Adipose tissue (tissue), 3 donors: ENCODE results near the gene ENDOV. TPM values are rescaled to one million over a fixed set of nuclear protein-coding genes. Genes with fewer than 3 reads are reported as not detected.

Experiments used
- H3K27ac ChIP-seq: one replicate; pipeline ENCODE4 v1.5.1; 2013; ENCODE audit warnings: low read depth, low read length
- WGBS, 3 donors: extraction: QIAGEN DNeasy Blood & Tissue Kit; methylation state at CpG; one replicate each; pipeline ENCODE4 v1.1.7; 2013; 5-methylcytosine and 5-hydroxymethylcytosine counted together
- polyA plus RNA-seq, 3 donors: library from polyadenylated mRNA; stranded (reverse); fragments of 200-250 nt; gene quantifications; one replicate each; pipeline ENCODE4 v1.2.3, GENCODE V29; 2013
- donor health status: healthy with polysubstance abuse.
- donor health status: Bipolar disorder and iron deficiency.
- donor health status: healthy.

Gene ENDOV
- polyA plus RNA-seq, 3 donors, result 10.3 to 19.8 (median 10.5) TPM

DNA sequence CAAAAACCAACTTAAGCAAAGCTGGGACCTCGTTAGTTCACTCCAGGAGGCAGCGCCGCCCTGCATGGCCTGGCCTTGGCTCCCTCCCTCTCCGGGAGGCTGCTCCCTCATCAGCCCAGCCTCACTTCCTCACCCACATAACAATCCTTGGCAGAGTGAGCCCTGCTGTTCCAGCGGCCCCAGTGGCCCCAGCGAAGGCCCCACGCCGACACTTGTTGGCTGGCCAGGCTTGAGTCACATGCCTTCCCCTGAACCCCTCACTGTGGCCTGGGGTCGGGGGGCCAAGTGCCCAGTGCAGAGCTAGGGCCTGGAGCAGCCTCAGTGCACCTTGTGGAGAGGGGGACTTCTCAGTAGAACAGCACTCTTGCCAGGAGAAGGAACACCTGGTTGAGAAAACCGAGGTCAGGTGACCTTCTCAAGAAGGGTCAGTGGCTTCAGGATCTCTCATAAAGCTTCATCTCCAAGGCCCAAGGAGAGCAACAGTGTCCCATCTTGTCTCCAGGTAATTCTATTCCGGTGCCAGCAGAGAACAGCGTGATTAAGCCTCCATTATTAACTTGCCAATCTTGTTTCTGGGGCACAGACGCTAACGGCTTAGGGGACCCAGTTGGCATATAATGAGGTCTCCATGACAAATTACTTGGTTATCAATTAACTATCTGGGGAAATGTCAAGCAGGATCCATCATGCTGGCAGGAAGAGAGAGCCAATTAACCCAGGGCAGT lies 26.8 kb downstream of the ENDOV start:
- H3K27ac ChIP-seq, result no peak overlapping the region
- WGBS, 3 donors, result 90 to 94% (median 93%) methylated on average over 14 of the region's 14 CpGs

DNA sequence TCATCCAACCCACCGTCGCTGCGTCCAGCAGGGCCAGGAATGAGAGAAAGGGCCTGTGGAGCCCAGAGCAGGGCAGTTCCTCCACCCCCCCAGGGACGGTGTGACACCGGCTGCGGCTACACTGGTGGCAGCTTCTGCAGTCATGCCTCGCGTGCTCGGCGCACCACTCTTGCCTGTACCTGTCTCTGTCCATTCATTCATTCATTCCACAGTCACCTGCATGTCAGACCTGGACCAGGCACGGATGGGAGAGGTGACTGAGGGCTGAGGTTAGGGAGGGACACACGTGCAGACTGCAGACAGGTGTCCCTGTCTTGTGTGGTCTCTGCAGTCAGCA lies 27.3 kb downstream of the ENDOV start:
- no peak overlapping the region for H3K27ac ChIP-seq

DNA sequence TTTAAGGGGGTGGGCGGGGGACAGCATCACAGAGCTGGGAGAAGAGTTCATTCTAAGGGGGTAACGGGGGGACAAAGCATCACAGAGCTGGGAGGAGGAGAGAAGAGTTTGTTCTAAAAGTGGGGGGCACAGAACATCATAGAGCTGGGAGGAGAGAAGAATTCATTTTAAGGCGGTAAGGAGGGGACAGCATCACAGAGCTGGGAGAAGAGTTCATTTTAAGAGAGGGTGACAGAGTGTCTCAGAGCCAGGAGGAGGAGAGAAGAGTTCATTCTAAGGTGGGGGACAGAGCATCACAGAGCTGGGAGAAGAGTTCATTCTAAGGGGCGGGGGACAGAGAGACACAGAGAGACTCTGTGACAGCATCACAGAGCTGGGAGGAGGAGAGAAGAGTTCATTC lies 27.8 kb downstream of the ENDOV start:
- no peak overlapping the region for H3K27ac ChIP-seq
- WGBS, 3 donors, result 70 to 91% (median 89%) methylated on average over 3 to 4 of the region's 4 CpGs

More for the DNA sequence above, 27.3 kb downstream of the ENDOV start:
- WGBS, 3 donors, result 87 to 90% (median 87%) methylated on average over 12 of the region's 12 CpGs

DNA sequence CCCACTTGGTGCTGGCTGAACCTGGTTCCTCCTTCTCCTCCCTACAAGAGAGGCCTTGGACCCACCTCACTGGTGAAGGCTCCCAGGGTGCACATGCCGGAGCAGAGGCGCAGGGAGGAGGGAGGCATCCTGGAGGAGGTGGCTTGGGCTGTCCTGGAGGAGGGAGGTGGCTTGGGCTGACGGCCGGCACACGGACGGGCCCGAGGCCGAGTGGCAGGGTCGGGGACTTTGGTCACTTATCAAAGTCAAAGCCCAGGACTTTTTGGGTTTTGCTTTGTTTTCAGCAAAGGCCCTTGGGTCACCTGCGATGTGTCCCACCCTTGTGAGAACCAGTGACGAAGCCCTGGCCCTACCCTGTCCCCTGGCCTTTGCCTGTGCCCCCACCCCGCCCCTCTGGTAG lies 28.5 kb downstream of the ENDOV start:
- WGBS, 3 donors, result 43 to 57% (median 53%) methylated on average over 11 to 12 of the region's 12 CpGs
- H3K27ac ChIP-seq, result no peak overlapping the region

DNA sequence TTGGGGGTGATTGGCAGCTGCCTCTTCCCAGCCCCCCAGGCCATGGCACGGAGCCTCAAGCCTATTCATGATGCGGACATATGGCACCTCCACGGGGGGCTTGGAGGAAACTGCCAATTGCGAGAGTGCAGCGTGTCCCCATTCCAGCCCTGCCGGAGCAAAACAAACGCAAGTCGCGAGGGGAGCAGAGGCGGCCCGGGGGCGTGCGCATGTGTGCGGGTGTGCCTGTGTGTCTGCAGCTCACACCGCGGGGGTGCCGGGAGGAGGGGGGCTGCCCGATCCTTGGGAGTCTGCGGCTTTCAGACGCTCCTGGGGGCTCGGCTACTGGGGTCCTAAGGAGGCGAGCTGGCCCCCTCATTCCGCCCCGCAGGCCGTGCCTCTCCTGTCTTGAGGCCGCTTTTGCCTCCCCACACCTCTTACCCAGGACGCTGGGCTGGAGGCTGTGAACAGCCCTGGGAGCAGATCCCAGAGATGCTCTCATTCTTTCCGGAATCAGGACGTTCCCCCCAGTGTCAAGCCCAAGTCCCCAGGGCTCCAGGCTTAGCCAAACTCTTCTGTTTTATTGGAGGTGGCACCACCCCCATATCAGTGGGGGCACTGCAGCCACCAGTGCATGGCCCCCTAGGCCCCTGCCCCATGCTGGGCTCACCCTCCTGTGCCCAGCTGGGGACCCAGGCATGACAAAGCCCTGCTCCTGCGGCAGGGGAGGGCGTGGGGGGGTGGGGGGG lies 29.1 kb downstream of the ENDOV start:
- WGBS, 3 donors, result 45 to 61% (median 56%) methylated on average over 30 to 31 of the region's 31 CpGs

DNA sequence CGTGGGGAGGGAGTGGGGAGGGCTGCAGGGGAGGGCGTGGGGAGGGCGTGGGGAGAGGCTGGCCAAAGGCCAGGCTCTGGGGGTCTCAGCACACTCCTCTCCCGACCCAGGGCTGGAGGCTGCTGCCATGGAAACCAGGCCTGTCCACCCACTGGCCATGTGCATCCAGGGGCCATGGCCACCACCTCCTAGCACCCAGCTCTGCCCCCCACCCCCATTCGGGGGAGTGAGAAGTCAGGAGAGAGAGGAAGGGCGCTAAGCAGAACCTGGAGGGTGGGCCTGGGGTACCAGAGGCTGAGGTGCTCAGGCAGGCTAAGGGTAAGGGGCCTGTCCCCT lies 29.6 kb downstream of the ENDOV start:
- no peak overlapping the region for H3K27ac ChIP-seq
- 61 to 83% (median 63%) methylated on average over 5 to 6 of the region's 6 CpGs for WGBS, 3 donors

More for the DNA sequence above, 29.1 kb downstream of the ENDOV start:
- no peak overlapping the region for H3K27ac ChIP-seq

DNA sequence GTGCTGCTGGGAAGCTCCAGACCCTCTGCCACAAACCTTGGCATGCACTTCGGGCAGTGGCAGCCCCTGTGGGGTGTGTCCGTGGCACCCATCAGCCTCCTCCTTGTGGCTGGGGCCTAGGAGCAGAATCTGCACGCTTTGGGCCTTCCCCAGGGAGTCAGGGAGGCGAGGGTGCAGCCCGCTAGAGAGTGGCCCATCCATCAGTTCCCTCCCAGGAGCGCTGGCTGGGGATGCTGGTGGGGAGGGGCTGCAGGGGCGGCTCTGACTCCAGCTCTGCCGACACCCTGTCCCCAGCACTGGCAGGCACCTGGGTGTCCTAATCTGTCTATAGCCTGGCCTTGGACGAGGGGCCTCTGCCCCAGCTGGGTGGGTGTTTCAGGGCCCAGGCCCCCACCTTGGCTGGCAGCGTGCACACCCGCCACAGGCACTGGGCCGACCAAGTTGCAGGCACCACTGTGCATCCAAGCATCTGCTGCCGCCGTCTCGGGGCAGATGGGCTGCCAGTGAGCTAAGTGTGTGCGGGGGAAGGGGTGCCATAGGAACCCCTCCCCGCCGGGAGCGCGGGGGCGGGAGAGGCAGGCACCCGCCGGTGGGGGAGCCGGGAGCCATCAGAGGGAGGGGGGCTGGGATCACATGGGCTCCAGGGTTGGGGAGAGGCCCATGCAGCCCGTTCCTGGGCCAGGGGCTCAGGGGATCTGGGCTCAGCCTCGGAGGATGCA lies 30.2 kb downstream of the ENDOV start:
- 65 to 76% (median 71%) methylated on average over 24 to 26 of the region's 26 CpGs for WGBS, 3 donors

DNA sequence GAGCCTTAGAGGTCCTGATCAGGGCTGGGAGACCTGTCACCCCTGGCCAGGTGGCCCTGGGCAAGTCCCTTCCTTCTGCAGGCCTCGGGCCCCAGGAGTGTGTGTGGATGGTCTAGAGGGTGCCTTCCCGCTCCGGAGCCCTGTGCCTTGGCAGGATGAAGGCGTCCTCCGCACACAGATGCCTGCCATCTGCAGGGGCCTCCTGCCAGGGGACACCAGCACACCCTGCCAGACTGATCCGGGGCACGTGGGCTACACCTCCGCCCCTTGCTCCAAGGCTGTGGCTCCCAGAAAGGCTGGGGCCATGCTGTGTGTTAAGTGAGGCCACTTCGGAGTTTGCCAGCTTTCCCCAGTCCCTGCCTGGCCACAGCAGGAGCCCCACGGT lies 30.8 kb downstream of the ENDOV start:
- H3K27ac ChIP-seq, result no peak overlapping the region
- WGBS, 3 donors, result 59 to 86% (median 86%) methylated on average over 10 of the region's 10 CpGs

More for the DNA sequence above, 30.2 kb downstream of the ENDOV start:
- H3K27ac ChIP-seq, result no peak overlapping the region

DNA sequence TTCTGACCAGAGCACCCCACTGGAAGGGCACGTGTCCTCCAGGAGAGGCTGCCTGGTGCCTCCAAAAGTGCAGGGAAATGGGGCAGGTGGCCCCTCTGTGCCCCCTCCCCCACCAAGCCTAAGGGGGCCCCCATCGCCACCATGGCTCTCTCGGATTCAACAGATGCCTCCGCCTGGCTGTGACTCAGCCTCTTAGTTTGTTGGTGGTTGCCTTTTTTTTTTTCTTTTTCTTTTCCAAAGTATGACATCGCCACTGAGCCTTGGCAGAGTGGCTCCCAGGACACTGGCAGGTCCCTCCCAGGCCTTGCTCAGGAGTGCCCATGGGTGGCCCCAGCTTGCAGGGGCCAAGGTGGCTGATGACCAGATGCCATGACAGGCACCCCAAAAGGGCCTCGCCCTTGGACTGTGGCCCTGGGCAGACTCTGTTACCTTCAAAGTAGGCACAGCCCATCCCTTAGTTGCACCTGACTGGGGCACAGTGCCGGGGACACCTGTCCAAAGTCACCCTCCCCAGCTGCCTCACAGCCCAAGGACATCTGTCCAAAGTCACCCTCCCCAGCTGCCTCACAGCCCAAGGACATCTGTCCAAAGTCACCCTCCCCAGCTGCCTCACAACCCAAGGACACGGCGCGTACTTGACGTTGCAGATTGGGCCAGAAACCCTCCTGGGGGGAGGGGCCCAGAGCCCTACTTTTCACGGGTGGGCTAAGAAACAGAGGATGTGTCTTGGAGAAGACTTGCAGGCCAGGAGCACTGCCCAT lies 31.9 kb downstream of the ENDOV start:
- WGBS, 3 donors, result 46 to 81% (median 77%) methylated on average over 12 of the region's 12 CpGs
- H3K27ac ChIP-seq, result no peak overlapping the region

DNA sequence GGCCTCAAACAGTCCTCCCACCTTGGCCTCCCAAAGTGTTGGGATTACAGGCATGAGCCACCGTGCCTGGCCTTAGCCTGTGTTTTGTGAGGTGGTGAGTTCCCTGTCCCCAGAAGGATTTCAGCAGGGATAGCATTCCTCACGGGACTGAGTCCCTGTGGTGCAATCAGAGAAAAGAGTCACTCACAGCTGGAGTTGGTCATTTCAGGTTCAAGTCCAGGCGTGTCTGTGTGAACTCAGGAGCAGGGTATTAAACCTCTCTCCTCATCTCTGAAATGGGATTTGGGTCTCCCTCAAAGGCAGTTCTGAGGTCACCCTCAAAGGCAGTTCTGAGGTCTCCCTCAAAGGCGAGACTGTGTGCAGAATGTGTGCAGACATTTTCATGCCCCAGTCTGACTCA lies 32.8 kb downstream of the ENDOV start:
- WGBS, 3 donors, result 86 to 91% (median 86%) methylated on average over 4 of the region's 4 CpGs
- no peak overlapping the region for H3K27ac ChIP-seq

DNA sequence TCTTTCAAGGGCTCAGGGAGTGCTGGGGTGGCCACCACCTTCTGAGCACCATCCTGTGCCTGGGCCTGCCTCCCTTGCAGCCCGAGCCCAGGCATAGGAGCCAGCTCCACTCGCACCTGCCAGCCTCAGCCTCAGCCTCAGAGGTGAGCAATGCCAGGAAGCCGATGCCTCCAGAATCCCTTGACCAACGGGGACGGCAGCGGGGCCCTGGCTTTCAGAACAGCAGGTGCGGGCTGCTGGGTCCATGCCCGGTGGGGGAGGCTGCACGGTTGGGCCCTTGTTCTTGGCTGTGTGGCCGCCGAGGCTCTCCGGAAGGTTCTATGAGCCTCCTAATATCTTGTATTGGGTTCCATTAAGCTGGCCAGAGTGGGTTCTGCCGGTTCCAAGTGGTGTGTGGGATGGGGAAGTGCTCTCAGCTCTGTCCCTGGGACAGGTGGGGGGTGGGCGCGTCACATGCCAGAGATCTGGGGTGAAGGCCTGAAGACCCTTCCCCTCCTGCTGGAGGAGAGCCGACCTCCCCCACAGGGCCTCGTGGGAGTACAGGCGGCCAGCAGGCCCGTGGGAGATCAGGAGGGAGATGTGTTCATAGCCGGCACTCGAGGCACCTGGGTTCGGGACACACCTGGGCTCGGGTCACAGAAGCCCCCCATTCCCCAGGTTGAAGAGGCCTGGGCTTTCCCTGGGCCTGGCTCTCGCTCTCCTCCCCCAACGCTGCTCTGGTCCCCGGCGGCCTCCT lies 34.4 kb downstream of the ENDOV start:
- no peak overlapping the region for H3K27ac ChIP-seq
- WGBS, 3 donors, result 81 to 87% (median 81%) methylated on average over 25 to 27 of the region's 27 CpGs

DNA sequence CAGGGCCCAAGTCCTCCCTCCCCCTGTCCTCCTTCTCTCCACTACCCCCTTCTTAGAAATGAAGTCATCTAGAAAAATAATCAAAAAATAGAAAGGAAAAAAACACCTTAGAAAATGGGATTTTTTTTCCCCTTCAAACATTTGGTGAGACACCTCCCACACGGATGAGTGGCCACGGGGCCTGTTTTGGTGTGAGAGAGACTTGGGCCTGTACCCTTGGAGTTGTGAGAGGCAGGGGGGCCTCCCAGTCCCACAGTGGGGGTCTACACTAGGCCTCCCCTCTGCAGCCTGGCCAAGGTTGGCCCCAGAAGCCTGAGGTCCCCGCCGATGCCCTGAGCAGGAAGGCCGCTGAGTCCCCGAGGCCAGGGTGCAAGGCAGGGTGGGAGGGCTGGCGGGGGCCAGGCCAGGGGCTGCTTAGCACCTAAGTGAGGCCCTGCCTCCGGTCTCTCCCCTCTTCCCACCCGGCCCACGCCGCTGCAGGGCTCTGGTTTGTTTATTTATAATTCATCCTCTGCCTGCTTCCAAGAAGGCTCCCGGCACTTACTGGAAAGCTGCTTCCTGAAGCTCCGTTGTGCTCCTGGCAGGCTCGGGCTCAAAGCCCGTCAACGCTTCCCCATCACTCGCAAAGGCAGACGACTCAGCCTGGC lies 35.1 kb downstream of the ENDOV start:
- no peak overlapping the region for H3K27ac ChIP-seq
- WGBS, 3 donors, result 55 to 70% (median 56%) methylated on average over 18 of the region's 18 CpGs

DNA sequence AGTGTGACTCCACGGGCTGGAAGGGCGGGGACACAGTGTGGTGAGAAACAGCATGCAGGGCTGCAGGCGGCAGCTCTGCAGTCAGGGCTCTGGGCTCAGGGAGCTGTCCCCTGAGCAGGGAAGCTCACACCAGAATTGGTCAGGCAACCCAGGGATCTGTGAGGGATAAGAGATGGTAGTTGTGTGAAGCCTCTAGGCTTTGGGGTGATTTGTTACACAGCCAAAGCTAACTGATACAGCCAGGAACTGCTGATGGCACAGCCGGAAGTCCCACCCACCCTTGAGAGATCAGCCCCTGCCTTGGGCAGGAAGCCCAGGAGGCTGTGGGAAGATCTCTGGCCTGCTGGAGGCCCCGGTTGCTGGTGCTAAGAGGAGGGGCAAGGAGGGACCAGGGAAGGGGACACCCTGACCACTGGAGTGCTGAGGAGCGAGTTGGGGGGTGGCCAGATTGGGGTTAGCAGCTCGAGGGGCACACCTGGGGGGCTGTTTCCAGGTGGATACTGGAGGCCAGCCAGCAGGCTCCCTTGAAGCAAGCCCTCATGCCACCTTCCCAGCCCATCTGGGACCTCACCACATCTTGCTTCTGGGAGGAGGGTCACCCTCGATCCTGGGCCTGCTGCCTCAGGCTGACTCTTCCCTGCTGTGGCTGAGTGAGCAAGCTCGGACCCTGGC lies 36.3 kb downstream of the ENDOV start:
- no peak overlapping the region for H3K27ac ChIP-seq
- WGBS, 3 donors, result 82 to 87% (median 84%) methylated on average over 8 to 9 of the region's 9 CpGs

DNA sequence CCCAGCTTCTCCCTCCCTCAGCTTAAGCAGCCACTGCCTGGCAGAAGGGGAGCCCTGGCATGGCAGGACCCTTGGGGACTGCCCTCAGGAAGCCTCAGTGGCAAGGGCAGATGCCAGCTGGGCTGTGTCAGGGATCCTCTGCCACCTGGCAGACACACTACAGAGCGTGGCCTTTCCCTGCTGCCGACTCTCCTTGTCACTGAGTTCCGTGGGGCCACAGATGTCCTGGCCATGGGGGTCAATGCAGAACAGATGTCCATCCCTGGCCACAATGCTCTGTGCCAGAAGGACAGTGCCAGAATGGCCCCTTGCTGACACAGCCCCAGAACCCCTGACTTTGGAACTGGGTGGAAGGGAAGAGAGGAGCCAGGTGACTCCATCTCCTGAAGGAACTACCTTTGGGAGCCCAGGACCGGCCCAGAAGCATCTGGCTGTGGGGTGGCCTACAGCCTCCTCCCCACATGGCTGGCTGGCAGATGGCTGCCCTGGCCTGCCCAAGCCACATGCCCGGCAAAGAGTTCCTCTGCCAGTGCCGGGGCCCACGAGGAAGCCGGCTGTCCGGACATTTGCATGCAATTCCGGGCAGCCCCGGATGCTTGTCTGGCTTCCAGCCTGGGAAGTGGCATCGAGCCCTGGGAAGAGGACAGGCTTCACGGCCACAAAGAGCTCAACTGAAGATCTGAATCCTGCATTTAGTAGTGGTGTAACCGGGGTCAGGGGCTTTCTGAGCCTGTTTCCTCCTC lies 37.4 kb downstream of the ENDOV start:
- 66 to 79% (median 73%) methylated on average over 14 of the region's 14 CpGs for WGBS, 3 donors
- H3K27ac ChIP-seq, result no peak overlapping the region

DNA sequence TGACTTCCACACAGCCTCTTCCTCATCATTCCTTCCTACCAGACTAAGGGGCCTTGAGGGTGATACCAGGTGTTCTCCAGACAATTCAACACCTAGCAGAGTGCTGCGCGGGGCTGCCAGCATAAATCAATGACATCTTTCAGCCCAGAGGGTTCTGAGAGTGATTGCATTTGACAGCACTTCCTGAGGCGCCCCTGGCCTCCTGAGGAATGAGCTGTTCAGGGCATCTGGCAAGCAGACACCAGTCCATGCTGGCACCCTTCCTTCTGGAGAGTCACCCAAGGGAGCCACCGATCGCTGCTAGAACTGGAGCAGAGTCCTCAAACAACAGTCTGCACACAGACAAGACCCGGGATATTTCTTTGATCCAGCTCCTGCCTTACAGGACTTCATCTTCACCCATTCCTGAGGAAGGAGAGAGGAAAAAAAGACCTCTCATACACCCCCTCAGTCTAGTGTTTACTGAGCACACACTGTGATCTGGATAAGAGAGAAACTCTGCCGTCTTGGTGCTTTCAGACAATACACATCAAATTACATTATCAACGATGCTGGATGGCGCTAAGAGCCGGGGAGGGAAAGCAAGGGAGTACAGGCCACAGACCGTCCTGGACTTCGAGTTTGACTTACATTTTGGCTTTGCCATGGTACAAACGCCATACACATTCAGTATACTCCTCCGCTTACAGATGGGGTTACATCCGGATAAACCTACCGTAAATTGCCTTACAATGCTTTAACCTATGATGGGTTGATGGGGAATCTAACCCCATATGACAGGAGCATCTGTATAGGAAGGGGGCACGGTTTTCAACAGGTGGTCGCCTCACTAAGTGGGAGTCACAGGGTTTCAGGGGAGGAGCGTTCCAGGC lies 38.4 kb downstream of the ENDOV start:
- H3K27ac ChIP-seq, result no peak overlapping the region
- 64 to 87% (median 82%) methylated on average over 19 of the region's 19 CpGs for WGBS, 3 donors
